ENCODE results near the gene PAQR4.

DNA sequence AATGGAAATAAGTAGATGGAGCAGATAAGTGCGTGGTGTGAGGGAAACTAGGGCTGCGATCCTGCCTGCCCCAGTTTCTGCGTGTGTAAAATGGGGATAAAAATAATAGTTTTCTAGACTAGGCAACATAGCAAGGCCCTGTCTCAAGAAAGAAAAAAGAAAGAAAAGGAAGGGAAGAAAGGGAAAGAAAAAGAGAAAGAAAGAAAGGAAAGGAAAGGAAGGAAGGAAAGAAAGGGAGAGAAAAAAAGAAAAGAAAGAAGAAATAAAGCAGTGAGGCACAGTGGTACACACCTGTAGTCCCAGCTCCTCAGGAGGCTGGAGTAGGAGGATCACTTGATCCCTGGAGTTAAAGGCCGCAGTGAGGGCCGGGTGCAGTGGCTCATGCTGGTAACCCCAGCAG is 13.3 kb downstream of the PAQR4 start:
- TF ChIP-seq, protein P1, sequence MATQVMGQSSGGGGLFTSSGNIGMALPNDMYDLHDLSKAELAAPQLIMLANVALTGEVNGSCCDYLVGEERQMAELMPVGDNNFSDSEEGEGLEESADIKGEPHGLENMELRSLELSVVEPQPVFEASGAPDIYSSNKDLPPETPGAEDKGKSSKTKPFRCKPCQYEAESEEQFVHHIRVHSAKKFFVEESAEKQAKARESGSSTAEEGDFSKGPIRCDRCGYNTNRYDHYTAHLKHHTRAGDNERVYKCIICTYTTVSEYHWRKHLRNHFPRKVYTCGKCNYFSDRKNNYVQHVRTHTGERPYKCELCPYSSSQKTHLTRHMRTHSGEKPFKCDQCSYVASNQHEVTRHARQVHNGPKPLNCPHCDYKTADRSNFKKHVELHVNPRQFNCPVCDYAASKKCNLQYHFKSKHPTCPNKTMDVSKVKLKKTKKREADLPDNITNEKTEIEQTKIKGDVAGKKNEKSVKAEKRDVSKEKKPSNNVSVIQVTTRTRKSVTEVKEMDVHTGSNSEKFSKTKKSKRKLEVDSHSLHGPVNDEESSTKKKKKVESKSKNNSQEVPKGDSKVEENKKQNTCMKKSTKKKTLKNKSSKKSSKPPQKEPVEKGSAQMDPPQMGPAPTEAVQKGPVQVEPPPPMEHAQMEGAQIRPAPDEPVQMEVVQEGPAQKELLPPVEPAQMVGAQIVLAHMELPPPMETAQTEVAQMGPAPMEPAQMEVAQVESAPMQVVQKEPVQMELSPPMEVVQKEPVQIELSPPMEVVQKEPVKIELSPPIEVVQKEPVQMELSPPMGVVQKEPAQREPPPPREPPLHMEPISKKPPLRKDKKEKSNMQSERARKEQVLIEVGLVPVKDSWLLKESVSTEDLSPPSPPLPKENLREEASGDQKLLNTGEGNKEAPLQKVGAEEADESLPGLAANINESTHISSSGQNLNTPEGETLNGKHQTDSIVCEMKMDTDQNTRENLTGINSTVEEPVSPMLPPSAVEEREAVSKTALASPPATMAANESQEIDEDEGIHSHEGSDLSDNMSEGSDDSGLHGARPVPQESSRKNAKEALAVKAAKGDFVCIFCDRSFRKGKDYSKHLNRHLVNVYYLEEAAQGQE (IDR thresholded peaks at IDR 0.05) = no peak
- TF ChIP-seq ESRRA (IDR thresholded peaks at IDR 0.05; ENCODE audit: borderline replicate concordance, low read length) (no peak), MYC (IDR thresholded peaks at IDR 0.05; ENCODE audit: borderline replicate concordance, low read length) (no peak), CHD2 (IDR thresholded peaks at IDR 0.05; ENCODE audit: low read length, partially characterized antibody) (no peak), RAD21 (conservative IDR thresholded peaks at IDR 0.05 in 1 of 2, IDR thresholded peaks at IDR 0.05 in 1 of 2) (no peak), RFX5 (IDR thresholded peaks at IDR 0.05) (no peak)
- TF ChIP-seq, protein P2, sequence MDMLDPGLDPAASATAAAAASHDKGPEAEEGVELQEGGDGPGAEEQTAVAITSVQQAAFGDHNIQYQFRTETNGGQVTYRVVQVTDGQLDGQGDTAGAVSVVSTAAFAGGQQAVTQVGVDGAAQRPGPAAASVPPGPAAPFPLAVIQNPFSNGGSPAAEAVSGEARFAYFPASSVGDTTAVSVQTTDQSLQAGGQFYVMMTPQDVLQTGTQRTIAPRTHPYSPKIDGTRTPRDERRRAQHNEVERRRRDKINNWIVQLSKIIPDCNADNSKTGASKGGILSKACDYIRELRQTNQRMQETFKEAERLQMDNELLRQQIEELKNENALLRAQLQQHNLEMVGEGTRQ (IDR thresholded peaks at IDR 0.05) = no peak
- TF ChIP-seq, protein P3, sequence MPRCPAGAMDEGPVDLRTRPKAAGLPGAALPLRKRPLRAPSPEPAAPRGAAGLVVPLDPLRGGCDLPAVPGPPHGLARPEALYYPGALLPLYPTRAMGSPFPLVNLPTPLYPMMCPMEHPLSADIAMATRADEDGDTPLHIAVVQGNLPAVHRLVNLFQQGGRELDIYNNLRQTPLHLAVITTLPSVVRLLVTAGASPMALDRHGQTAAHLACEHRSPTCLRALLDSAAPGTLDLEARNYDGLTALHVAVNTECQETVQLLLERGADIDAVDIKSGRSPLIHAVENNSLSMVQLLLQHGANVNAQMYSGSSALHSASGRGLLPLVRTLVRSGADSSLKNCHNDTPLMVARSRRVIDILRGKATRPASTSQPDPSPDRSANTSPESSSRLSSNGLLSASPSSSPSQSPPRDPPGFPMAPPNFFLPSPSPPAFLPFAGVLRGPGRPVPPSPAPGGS (IDR thresholded peaks at IDR 0.05) = no peak
- TF ChIP-seq, protein P4, sequence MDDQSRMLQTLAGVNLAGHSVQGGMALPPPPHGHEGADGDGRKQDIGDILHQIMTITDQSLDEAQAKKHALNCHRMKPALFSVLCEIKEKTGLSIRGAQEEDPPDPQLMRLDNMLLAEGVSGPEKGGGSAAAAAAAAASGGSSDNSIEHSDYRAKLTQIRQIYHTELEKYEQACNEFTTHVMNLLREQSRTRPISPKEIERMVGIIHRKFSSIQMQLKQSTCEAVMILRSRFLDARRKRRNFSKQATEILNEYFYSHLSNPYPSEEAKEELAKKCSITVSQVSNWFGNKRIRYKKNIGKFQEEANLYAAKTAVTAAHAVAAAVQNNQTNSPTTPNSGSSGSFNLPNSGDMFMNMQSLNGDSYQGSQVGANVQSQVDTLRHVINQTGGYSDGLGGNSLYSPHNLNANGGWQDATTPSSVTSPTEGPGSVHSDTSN (IDR thresholded peaks at IDR 0.05) = no peak
- TF ChIP-seq, protein P5, sequence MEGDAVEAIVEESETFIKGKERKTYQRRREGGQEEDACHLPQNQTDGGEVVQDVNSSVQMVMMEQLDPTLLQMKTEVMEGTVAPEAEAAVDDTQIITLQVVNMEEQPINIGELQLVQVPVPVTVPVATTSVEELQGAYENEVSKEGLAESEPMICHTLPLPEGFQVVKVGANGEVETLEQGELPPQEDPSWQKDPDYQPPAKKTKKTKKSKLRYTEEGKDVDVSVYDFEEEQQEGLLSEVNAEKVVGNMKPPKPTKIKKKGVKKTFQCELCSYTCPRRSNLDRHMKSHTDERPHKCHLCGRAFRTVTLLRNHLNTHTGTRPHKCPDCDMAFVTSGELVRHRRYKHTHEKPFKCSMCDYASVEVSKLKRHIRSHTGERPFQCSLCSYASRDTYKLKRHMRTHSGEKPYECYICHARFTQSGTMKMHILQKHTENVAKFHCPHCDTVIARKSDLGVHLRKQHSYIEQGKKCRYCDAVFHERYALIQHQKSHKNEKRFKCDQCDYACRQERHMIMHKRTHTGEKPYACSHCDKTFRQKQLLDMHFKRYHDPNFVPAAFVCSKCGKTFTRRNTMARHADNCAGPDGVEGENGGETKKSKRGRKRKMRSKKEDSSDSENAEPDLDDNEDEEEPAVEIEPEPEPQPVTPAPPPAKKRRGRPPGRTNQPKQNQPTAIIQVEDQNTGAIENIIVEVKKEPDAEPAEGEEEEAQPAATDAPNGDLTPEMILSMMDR (IDR thresholded peaks at IDR 0.05) = no peak
